Brain microvascular endothelial cell (primary cell): Measurements from ENCODE around the gene RNLS.

Source experiments
- DNase-seq: peaks from one replicate; pipeline ENCODE4 v3.0.0-alpha.2; 2020
- H3K27ac ChIP-seq: fragments of 250-450 bp; sonication (Bioruptor Pico); 2 replicates; pipeline ENCODE4 v1.5.1; 2020; ENCODE audit warnings: mild to moderate bottlenecking, moderate library complexity
- H3K27me3 ChIP-seq: fragments of 250-450 bp; sonication (Bioruptor Pico); replicated peaks from 2 replicates; pipeline ENCODE4 v1.5.1; 2020; ENCODE audit warnings: mild to moderate bottlenecking
- H3K36me3 ChIP-seq: fragments of 250-450 bp; sonication (Bioruptor Pico); replicated peaks from 2 replicates; pipeline ENCODE4 v1.5.1; 2020; ENCODE audit warnings: mild to moderate bottlenecking
- H3K4me3 ChIP-seq: 2 replicates; pipeline ENCODE4 v1.5.1; 2011; ENCODE audit warnings: low read depth, mild to moderate bottlenecking, control low read depth, low read length, moderate library complexity
- in situ Hi-C: cut with HindIII; loops from 2 replicates; pipeline ENCODE4 v1.10.0; 2017; ENCODE audit warnings: low sequenced_read_pairs, low pct_ligation_motif_present
- TF ChIP-seq, protein P1 (sequence below): IDR thresholded peaks from 2 replicates; pipeline ENCODE4 v1.5.1; 2011; ENCODE audit warnings: low read depth, mild to moderate bottlenecking, moderate library complexity, low read length, control low read depth, inconsistent platforms; ENCODE audit errors: missing control alignments

RNLS gene

DNA sequence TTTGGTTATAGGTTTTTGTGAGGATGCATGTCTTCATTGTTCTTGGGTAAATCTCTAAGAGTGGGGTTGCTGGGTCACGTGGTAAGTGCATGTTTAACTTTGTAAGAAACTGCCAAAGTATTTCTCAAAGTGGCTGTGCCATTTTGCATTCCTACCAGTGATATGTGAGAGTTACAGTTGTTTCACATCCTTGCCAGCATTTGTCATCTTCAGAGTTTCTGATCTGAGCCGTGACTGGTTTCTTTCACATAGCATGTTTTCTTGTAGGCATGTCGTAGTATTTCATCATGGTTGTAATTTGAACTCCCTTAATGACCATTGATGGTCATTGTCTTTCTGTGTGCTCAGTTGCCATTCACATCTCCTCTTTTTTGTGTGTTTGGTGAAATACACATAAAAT lies 286.0 kb downstream of the RNLS start:
- H3K36me3 ChIP-seq = no peaks in the 10 kb centered on the region
- H3K27ac ChIP-seq = no peak overlapping the region
- TF ChIP-seq, protein P1, sequence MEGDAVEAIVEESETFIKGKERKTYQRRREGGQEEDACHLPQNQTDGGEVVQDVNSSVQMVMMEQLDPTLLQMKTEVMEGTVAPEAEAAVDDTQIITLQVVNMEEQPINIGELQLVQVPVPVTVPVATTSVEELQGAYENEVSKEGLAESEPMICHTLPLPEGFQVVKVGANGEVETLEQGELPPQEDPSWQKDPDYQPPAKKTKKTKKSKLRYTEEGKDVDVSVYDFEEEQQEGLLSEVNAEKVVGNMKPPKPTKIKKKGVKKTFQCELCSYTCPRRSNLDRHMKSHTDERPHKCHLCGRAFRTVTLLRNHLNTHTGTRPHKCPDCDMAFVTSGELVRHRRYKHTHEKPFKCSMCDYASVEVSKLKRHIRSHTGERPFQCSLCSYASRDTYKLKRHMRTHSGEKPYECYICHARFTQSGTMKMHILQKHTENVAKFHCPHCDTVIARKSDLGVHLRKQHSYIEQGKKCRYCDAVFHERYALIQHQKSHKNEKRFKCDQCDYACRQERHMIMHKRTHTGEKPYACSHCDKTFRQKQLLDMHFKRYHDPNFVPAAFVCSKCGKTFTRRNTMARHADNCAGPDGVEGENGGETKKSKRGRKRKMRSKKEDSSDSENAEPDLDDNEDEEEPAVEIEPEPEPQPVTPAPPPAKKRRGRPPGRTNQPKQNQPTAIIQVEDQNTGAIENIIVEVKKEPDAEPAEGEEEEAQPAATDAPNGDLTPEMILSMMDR = no peak
- no peak for DNase-seq
- in situ Hi-C loops = no loop called here
- H3K27me3 ChIP-seq = no peaks in the 10 kb centered on the region
- H3K4me3 ChIP-seq = no peak overlapping the region

DNA sequence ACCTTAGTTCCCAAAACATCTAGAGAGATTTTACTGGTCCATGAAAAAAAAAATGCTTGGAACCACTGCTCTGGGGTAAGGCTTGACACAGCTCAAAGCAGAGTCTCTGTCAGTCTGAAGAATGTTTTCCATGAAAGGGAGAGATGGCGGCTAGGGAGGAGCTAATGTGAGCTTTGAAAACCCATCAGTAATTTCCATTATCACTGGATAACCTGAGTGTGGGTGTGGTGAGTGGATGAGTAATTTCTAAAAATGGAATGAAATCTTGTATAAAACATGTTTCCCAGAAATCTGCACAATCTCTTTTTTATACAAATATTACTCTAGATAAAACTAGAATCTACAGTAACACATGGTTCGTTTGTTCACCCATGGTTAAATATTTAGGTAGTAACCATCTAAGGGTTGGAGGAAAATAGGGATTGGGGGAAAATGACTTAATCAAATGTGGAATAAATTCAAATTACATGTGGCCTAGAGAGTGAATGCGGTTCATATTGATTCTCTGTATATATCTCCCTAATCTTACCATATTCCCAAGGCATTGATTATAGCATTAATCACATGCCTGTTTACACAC lies 289.4 kb downstream of the RNLS start:
- no peak overlapping the region for H3K4me3 ChIP-seq
- no peak overlapping the region for H3K27ac ChIP-seq
- TF ChIP-seq, protein P1 = no peak
- DNase-seq = no peak
- in situ Hi-C loops = no loop called here
- H3K27me3 ChIP-seq = no peaks in the 10 kb centered on the region
- no peaks in the 10 kb centered on the region for H3K36me3 ChIP-seq

DNA sequence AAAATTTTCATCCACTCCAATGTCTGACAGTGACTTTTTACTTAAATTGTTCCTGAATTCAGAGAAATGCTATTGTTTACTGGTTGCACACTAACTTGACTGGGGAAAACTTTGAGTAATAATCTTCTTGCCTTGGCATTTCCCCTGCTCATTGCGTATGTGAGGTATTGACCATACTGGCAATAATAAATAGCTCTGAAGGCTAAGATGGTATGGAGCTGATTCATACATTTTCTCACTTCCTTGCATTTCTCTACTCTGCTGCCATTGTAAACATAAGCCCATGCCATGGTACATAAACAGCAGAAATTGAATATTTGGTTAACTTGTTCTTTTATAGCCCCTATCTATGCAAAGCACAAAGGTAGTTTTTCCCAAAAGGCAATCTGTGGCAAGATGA lies 290.0 kb downstream of the RNLS start:
- no peak for DNase-seq
- no peaks in the 10 kb centered on the region for H3K36me3 ChIP-seq
- in situ Hi-C loops = no loop called here
- TF ChIP-seq, protein P1 = no peak
- H3K27ac ChIP-seq = no peak overlapping the region
- no peak overlapping the region for H3K4me3 ChIP-seq
- no peaks in the 10 kb centered on the region for H3K27me3 ChIP-seq

DNA sequence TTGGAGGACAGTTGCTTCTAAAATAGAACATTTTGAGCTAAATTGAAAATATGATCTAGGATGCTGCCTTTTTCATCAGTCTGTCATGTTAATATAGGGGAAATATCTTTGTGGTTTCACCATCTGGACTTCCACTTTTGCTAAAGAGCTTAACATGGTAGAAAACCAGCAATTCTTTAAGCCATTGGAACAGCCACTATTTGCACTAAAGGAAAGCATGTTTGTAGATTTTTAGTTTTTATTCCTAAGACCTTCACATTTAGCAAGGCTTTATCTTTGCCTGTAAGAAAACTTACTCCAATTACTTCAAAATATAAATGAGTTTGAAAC lies 291.0 kb downstream of the RNLS start:
- TF ChIP-seq, protein P1 = no peak
- Histone ChIP-seq H3K4me3 (no peak overlapping the region), H3K27ac (no peak overlapping the region), H3K27me3 (no peaks in the 10 kb centered on the region), H3K36me3 (no peaks in the 10 kb centered on the region)
- in situ Hi-C loops = no loop called here
- DNase-seq = no peak

DNA sequence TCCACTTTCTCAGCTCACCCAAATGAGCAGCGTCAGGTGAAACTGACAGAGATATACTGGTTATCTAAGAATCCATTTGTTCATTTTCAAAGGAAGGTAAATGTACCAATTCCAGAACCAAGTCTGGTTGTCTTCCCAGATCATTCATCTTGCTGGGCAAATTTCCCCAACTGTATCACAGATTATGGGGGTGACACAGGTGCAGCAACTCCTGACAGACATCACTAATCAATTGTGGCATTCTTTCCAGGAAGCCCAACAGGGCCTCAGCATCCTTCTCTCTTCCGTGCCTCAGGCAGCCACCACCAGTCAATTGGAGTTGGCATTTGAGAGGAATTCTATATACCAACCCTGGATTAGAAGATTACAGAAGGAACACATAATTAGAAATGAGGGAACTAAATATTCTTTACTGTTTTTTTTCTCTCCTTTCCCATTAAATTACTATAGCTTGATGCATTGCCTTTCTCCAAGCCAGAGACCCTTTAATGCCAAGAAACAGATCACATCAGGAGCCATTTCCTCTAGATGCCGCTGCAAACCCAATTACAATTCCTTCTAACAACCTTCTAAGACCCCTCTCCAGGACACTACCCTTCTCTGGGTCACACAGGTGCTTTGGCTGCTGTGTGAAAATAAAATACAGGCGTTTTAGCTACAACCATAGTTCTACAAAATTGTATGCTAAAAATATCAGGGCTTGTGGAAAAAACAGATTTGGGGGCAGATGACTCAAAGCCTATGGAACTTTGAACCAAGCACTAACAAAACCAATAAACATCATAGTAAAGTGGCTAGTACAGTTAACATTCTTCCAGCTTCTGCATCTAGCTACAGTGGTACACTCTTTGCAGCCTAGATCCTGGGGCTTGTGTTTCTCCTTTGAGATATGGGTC lies 291.6 kb downstream of the RNLS start:
- Histone ChIP-seq H3K36me3 (no peaks in the 10 kb centered on the region), H3K4me3 (no peak overlapping the region), H3K27ac (no peak overlapping the region), H3K27me3 (no peaks in the 10 kb centered on the region)
- DNase-seq = no peak
- in situ Hi-C loops = no loop called here
- TF ChIP-seq, protein P1 = no peak
